BE2C (cell line): Measurements from ENCODE around the gene THADA.

Experiments used
- DNase-seq: peaks from one replicate; pipeline ENCODE4 v3.0.0-alpha.2; 2020
- H3K27me3 ChIP-seq: fragments of 250-450 bp; sonication (Bioruptor Pico); 2 replicates; pipeline ENCODE4 v1.5.1; 2020; ENCODE audit warnings: mild to moderate bottlenecking
- H3K36me3 ChIP-seq: fragments of 250-450 bp; sonication (Bioruptor Pico); 2 replicates; pipeline ENCODE4 v1.5.1; 2020; ENCODE audit warnings: mild to moderate bottlenecking
- H3K4me1 ChIP-seq: fragments of 250-450 bp; sonication (Bioruptor Pico); 2 replicates; pipeline ENCODE4 v1.5.1; 2020
- H3K4me3 ChIP-seq: 2 replicates; pipeline ENCODE4 v1.5.1; 2011; ENCODE audit warnings: low read depth, low read length
- H3K9me3 ChIP-seq: fragments of 250-450 bp; sonication (Bioruptor Pico); 2 replicates; pipeline ENCODE4 v1.5.1; 2020
- CTCF ChIP-seq: IDR thresholded peaks from 2 replicates; pipeline ENCODE4 v1.5.1; 2012; ENCODE audit warnings: mild to moderate bottlenecking, low read depth, low read length

The THADA gene

GRCh38 chr2:43180897-43181296 lies 414.9 kb downstream of the THADA start:
- no peaks in the 10 kb centered on the region for H3K36me3 ChIP-seq
- peaks cover 11% of the 10 kb centered on the region for H3K4me1 ChIP-seq
- no peak for DNase-seq
- H3K4me3 ChIP-seq: no peak overlapping the region
- H3K9me3 ChIP-seq: peaks cover 4% of the 10 kb centered on the region; the same call in 1 of the 2 replicates
- no peak for TF ChIP-seq CTCF
- H3K27me3 ChIP-seq: no peaks in the 10 kb centered on the region
